Measurements from ENCODE around the gene KLF6.

The KLF6 gene

DNA sequence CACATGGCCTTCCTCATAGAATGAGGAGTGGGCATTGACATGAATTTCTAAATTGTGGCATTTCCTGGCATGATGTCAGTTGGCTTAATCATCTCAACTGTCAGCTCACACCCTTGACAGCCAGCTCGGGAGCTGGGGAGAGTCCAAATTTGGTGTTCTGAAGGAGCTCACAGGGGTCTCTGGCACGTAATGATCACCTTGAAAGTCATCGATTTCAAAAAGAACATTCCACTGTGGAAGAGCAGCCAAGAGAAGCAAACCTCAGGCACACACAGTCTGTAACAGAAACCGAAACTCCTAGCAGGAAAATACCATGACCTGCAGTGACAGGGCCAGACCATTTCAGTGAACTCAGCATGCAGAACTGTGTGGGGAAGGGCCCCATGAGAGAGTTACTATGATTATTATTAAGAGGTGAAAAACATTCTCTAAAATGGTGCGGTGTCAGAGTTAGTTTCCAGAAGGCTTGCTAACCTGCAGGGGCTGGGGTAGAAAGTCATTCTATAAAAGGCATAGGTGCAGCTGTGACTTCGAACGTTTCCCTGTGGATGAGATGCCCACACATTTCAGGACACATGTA, 26.4 kb upstream of the KLF6 start:
- peak in 1 of 58 donors; percentile 7 for DNase-seq

- DNase-seq, result no peak
Measured at GRCh38 chr10:3808689-3809199, 23.7 kb upstream of the KLF6 start.

- DNase-seq, result no peak
Measured at GRCh38 chr10:3807928-3808496, 23.0 kb upstream of the KLF6 start.

DNA sequence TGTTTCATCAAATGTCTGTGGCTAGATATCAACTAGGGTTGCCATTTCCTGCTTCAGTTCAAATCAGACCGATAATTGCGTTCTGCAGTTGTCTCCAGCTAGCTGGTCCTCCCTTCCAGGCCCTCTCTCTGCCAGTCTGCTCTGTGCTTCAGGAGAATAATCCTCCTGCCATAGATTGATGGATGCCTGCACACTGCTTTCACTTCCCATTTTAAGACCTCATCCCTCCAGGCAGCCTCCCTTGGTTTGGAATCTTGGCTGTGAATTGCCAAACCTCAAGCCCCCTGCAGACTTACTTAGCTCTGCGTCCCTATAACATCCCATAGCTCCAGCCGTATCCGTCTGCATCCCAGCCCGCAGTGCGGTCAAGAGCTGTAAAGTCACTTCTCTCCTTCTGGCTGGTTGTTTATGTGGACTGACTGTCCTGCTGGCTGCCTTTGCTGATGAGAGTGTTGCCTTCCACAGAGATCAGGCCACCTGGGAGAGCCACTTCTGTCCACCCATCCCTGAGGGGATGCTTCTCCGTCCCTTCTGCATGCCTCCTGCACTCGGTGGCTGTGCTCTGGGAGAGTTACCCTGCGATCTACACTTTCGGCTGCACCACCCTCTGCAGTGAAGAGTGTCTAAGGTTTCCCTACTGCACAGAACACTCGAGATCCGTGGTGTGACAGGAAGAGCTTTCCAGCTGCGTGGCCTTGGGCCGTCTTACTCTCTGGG, 22.4 kb upstream of the KLF6 start:
- DNase-seq, result no peak

- no peak for DNase-seq
Measured at GRCh38 chr10:3806603-3807002, 21.6 kb upstream of the KLF6 start.

DNA sequence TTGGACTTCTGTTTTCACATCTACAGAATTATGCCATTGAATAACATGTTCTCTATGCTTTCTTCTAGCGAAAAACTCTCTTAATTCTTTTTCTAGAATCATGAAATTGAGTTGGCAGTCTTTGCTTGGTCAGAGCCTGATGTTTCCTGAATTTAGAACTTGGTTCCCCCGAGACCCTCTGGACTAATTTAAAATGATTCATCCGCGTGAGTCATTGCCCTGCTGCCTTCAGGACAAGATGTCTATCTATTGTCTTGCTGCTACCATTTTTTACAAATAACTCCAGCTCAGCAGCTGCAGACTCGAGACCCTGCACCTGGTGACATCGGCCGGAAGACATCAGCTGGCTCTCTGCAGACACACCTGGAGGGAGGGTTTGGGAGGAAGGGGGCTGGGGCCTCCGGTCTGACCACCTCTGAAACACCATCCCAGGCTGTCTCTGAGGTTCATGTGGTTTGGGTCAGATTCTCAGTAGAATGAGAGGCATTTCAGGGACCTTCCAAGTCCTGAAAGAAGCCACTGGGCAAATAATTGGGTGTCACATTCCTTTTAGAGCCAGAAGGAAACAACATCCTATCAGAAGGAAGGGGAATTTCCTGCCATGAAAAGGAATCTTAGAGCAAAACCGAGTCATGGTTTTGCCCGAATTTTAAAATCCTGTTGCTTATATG, 20.9 kb upstream of the KLF6 start:
- no peak for DNase-seq

GRCh38 chr10:3805201-3805790, 20.3 kb upstream of the KLF6 start:
- peak in 1 of 58 donors; percentile 19 for DNase-seq

DNA sequence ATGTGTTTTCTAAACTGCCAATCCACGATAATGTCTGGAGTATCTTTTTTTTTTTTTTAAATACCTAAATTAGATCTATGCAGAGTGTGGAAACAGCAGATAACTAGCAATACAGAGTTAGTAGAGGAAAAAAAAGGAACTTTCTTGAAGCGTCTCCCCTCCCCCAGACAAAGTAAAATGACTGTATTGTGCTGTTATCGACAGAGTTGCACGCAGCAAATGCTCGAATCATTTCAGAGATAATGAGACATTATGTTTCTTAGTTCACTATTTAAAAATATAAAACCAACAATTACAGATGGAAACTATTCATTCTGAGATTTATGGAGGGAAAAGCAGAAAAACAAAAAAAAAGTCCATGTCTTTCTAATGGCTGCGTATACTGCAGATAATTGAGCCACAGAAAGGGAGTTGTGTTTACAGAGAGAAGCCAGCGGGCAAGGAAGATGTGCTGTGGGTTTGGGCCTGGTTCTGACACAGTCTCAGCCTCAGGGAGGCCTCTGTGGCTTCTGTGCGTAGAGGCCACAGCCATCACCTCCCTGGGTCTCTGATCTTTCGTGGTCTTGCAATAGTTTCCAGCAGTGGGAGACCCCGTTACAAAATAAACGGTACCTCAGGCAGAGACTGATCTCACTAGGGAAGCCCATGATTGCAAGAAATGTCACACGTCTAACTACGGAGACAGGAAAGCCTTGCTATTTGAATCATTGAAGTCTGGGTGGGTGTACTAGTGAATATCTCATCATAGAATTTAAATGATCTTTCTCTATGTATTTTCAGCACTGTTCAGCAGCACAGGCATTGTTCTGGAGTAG, 19.1 kb upstream of the KLF6 start:
- peak in 2 of 58 donors; percentile 3 to 56 for DNase-seq

DNA sequence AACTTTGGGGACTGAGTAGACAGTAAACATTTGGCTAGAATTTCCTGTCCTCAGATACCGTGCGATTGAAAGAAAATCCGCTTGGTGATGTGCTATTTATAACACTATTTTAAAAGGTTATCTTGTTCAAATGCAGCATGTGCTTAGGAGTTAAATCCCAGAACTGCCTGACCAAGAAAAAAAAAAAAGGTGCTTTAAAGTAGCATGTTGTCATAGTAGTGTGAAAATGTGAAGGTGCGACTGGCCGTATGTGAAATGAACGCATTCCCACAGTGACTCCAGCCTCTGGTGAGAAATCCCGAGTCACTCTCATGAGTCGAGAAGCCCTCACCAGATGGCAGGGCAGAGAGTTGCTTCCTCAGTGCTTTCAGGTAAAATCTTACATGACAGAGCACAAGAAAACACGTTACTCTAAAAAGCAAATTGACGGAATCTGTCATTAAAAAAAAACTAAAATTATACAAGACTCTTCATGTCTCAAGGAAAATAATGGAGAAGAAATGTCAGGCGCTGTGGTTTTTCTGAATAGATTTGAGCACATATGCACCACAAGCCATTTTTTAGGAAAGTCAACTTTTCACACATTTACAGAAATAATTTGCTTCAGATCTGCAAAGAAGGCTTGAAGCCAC, 18.4 kb upstream of the KLF6 start:
- peak in 2 of 58 donors; percentile 3 to 20 for DNase-seq

GRCh38 chr10:3802526-3803265, 17.7 kb upstream of the KLF6 start:
- DNase-seq, result no peak

- no peak for DNase-seq
Measured at GRCh38 chr10:3801558-3802192, 16.7 kb upstream of the KLF6 start.

DNA sequence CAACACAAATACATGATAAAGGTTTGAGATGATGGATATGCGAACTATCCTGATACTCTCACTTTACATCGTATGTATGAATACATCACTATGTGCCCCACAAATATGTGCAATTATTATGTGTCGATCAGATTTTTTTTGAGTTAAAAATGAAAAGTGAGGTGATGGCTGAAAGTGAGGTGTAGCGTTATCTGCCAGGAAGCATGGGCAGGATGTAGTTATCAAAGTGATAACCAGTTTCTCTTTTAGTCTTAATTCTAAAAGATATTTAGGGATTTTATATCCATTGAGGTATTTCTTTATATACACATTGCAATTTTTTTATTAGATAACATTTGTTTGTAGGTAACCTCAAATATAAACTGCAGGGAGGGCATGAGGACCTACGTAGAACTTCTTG, 15.6 kb upstream of the KLF6 start:
- no peak for DNase-seq

GRCh38 chr10:3797750-3798149, 12.7 kb upstream of the KLF6 start:
- DNase-seq, result no peak

DNA sequence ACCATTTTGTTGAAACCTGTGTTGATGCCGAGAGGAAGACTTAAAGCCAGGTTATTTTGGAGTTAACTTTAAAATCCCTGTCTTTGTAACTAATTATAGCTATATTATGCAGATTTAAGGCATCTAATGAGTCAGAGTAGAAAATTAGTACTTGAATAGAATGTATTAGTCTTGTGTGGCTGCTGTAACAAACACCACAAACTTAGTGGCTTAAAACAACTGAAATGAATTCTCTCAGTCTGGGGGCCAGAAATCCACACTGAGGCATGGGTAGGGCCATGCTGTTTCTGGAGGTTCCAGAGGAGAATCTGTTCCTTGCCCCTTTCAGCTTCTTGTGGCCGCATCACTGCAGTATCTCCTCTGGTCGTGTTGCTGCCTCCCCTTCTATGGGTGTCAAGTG, 8.5 kb upstream of the KLF6 start:
- DNase-seq, result no peak

- DNase-seq, result no peak
Measured at GRCh38 chr10:3792710-3793219, 7.8 kb upstream of the KLF6 start.

DNA sequence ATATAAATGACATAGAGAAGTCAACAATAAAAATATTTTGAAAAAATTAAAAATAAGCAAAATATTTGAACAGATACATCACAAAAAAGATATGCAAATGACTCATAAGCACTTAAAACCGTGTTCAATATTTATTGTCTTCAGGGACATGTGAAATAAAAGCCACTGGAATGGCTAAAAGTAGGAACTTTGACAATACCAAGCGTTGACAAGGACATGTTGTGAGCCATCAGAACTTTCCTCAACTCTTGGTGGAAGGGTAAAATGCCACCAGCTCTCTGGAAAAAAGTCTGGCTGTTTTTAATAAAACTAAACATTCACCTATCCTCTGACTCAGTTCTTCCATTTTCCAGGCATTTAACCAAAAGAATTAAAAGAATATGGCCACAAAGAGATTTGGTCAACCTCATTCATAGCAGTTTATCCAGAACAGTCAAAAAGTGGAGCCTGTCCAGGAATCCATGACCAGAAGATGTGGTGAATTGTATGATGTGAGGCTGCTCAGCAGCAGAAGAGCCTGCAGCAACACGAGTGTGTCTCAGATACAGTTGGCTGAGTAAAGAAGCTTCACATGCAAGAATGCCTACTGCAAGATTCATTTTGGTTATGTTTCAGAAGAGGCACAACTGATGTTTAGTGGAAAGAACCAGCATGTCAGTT, 7.1 kb upstream of the KLF6 start:
- DNase-seq, result no peak

DNA sequence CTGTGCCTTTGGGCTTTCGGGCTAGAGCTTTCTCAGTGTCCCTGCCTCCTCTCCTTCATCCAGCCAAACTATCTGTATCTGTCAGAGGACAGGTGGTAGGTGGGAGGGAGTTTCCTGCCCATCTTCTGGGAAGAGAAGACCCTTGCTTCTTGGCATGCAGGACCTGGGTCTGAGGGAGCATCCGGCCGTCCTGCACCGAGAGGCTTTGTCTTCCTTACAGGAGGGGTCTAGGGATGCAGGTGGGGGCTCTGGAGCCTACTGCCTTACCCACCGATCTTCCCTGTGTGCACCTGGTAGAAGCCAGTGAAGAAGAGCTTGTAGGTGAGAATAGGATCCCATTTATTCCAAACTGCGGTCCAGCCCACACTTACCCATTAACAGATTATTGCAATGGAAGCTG, 5.8 kb upstream of the KLF6 start:
- no peak for DNase-seq

- DNase-seq, result no peak
Measured at GRCh38 chr10:3790272-3790671, 5.3 kb upstream of the KLF6 start.
